ENCODE results near the gene MUC5B. TPM values are rescaled to one million over a fixed set of nuclear protein-coding genes. Genes with fewer than 3 reads are reported as not detected.

MUC5B gene
- total and polyA plus RNA-seq, 2 of the 13 experiments (the other 11 are each of a cell fraction or from before 2014, with no cell fraction given), result 0.01 TPM; not detected in 1

DNA sequence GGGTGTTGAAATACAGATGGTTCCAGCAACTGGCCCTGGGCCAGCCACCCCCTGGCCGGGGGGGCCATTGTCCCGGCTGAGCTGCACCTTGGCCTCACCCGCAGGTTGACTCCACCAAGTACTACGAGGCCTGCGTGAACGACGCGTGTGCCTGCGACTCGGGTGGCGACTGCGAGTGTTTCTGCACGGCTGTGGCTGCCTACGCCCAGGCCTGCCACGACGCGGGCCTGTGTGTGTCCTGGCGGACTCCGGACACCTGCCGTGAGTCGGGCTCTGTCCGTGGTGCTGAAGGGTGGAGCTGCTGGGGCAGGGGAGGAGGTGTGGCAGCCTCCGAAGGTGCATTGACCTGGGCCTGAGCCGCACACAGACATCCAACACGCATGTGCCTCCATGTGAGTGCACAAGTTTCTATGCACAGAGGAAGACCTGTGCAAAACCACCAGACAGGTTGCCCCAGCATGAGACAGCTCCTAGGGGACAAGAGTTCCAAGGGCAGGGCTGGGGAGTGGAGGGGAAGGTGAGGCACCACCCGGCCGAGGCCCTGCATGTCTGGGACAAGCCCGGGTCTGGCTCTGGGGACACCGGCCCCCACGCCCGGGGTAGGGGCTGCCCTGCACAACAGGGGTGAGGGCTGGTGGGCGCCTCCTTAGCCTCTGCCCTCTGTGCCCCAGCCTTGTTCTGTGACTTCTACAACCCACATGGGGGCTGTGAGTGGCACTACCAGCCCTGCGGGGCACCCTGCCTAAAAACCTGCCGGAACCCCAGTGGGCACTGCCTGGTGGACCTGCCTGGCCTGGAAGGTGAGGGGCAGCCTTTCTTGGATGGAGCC is 16.1 kb downstream of the MUC5B start (continued):
- TF ChIP-seq SMYD3 (CRISPR knock-in tag; IDR thresholded peaks at IDR 0.05) (no peak), ZBTB7A (CRISPR knock-in tag; IDR thresholded peaks at IDR 0.05) (no peak), ARHGAP35 (CRISPR knock-in tag; IDR thresholded peaks at IDR 0.05; ENCODE audit: borderline replicate concordance) (0 out of 2 replicates have a peak, but pooled peaks have one; percentile 45), ZNF143 (CRISPR knock-in tag; IDR thresholded peaks at IDR 0.05) (no peak), DNMT3B (CRISPR knock-in tag; conservative IDR thresholded peaks at IDR 0.05) (no peak), FIP1L1 (IDR thresholded peaks at IDR 0.05; ENCODE audit: borderline replicate concordance, insufficient read depth, low read depth, low read length) (no peak), ZNF552 (CRISPR knock-in tag; IDR thresholded peaks at IDR 0.05; ENCODE audit: borderline replicate concordance) (0 out of 2 replicates have a peak, but pooled peaks have one; percentile 38), HNRNPLL (IDR thresholded peaks at IDR 0.05; ENCODE audit: low read depth, low read length, poor library complexity, severe bottlenecking) (no peak), NCOA2 (CRISPR knock-in tag; IDR thresholded peaks at IDR 0.05) (peak; percentile 39; the same call in 1 of the 2 replicates), ZFP90 (CRISPR knock-in tag; IDR thresholded peaks at IDR 0.05; ENCODE audit: borderline replicate concordance) (no peak), ZFY (CRISPR knock-in tag; IDR thresholded peaks at IDR 0.05) (0 out of 2 replicates have a peak, but pooled peaks have one; percentile 37), ZNF430 (CRISPR knock-in tag; IDR thresholded peaks at IDR 0.05) (peak; percentile 90), ZNF782 (CRISPR knock-in tag; IDR thresholded peaks at IDR 0.05; ENCODE audit: borderline replicate concordance) (no peak), MYC (CRISPR knock-in tag; IDR thresholded peaks at IDR 0.05; ENCODE audit: borderline replicate concordance) (peak; percentile 40; the same call in 1 of the 2 replicates), ZNF709 (CRISPR knock-in tag; IDR thresholded peaks at IDR 0.05) (0 out of 2 replicates have a peak, but pooled peaks have one; percentile 35), RBFOX2 (IDR thresholded peaks at IDR 0.05; ENCODE audit: low read depth, low read length) (no peak), ISX (CRISPR knock-in tag; conservative IDR thresholded peaks at IDR 0.05) (no peak), KDM3A (CRISPR knock-in tag; IDR thresholded peaks at IDR 0.05; ENCODE audit: low read depth) (no peak)
- TF ChIP-seq, protein P1, sequence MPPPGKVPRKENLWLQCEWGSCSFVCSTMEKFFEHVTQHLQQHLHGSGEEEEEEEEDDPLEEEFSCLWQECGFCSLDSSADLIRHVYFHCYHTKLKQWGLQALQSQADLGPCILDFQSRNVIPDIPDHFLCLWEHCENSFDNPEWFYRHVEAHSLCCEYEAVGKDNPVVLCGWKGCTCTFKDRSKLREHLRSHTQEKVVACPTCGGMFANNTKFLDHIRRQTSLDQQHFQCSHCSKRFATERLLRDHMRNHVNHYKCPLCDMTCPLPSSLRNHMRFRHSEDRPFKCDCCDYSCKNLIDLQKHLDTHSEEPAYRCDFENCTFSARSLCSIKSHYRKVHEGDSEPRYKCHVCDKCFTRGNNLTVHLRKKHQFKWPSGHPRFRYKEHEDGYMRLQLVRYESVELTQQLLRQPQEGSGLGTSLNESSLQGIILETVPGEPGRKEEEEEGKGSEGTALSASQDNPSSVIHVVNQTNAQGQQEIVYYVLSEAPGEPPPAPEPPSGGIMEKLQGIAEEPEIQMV (CRISPR knock-in tag; IDR thresholded peaks at IDR 0.05; ENCODE audit: low read depth), result no peak
- TF ChIP-seq, protein P2, sequence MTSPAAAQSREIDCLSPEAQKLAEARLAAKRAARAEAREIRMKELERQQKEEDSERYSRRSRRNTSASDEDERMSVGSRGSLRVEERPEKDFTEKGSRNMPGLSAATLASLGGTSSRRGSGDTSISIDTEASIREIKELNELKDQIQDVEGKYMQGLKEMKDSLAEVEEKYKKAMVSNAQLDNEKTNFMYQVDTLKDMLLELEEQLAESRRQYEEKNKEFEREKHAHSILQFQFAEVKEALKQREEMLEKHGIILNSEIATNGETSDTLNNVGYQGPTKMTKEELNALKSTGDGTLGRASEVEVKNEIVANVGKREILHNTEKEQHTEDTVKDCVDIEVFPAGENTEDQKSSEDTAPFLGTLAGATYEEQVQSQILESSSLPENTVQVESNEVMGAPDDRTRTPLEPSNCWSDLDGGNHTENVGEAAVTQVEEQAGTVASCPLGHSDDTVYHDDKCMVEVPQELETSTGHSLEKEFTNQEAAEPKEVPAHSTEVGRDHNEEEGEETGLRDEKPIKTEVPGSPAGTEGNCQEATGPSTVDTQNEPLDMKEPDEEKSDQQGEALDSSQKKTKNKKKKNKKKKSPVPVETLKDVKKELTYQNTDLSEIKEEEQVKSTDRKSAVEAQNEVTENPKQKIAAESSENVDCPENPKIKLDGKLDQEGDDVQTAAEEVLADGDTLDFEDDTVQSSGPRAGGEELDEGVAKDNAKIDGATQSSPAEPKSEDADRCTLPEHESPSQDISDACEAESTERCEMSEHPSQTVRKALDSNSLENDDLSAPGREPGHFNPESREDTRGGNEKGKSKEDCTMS (CRISPR knock-in tag; conservative IDR thresholded peaks at IDR 0.05), result no peak; the same call in 1 of the 2 replicates
- TF ChIP-seq, protein P3, sequence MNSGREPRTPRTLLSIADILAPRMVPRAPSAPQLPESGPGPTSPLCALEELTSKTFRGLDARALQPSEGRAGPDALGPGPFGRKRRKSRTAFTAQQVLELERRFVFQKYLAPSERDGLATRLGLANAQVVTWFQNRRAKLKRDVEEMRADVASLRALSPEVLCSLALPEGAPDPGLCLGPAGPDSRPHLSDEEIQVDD (CRISPR knock-in tag; IDR thresholded peaks at IDR 0.05; ENCODE audit: borderline replicate concordance), result no peak
- TF ChIP-seq, protein P4, sequence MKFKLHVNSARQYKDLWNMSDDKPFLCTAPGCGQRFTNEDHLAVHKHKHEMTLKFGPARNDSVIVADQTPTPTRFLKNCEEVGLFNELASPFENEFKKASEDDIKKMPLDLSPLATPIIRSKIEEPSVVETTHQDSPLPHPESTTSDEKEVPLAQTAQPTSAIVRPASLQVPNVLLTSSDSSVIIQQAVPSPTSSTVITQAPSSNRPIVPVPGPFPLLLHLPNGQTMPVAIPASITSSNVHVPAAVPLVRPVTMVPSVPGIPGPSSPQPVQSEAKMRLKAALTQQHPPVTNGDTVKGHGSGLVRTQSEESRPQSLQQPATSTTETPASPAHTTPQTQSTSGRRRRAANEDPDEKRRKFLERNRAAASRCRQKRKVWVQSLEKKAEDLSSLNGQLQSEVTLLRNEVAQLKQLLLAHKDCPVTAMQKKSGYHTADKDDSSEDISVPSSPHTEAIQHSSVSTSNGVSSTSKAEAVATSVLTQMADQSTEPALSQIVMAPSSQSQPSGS (CRISPR knock-in tag; IDR thresholded peaks at IDR 0.05), result no peak

Data from HepG2 (cell line).